Left lung (tissue), 10 donors: Measurements from ENCODE around the gene GLI3. TPM values are rescaled to one million over a fixed set of nuclear protein-coding genes. Genes with fewer than 3 reads are reported as not detected.

Source experiments
- ATAC-seq: fragments of 200-7000 bp; cut with Tn5 transposase; one replicate; pipeline ENCODE4 v1.9.1; 2020; ENCODE audit warnings: moderate library complexity
- DNase-seq, 4 donors: peaks; one replicate each; pipeline ENCODE4 v3.0.0-alpha.2; 2013 to 2020
- H3K27ac ChIP-seq, 2 donors: fragments of 200-600 bp; sonication (generic) in 1 of 2; one replicate each; pipeline versions ENCODE4 v1.5.0 to v1.8.0; 2020 to 2021
- H3K27me3 ChIP-seq, 2 donors: fragments of 200-600 bp; sonication (generic) in 1 of 2; one replicate each; pipeline versions ENCODE4 v1.5.0 to v1.8.0; 2020 to 2021
- H3K36me3 ChIP-seq, 2 donors: fragments of 200-600 bp; sonication (generic) in 1 of 2; one replicate each; pipeline versions ENCODE4 v1.5.0 to v1.8.0; 2020 to 2021
- H3K4me1 ChIP-seq, 2 donors: fragments of 200-600 bp; one replicate each; pipeline ENCODE4 v1.8.0; 2021
- H3K4me3 ChIP-seq, 2 donors: fragments of 200-600 bp; sonication (generic) in 1 of 2; one replicate each; pipeline versions ENCODE4 v1.5.0 to v1.8.0; 2020 to 2021; ENCODE audit warnings: mild to moderate bottlenecking in 1 of 2
- H3K9me3 ChIP-seq, 2 donors: fragments of 200-600 bp; sonication (generic) in 1 of 2; one replicate each; pipeline versions ENCODE4 v1.5.0 to v1.8.0; 2020 to 2021
- intact Hi-C, 2 donors: fragments of 100-400 bp; cut with DNase I; formaldehyde crosslinking; loops; one replicate each; pipeline versions ENCODE4 v1.11.2 to v1.14.2; 2022
- polyA plus RNA-seq, 6 donors: library from polyadenylated mRNA; unstranded; fragments of 120-200 nt; gene quantifications; one replicate each; pipeline ENCODE4 v1.2.1, GENCODE V29; 2013; ENCODE audit not compliant: insufficient read length in 6 of 6
- total RNA-seq, 2 donors: library from RNA; stranded (reverse); fragmentation: NEBNext Ultra II Directional; extraction: Animal tissue kit (Norgen Biotek cat#: 25700); gene quantifications; one replicate each; pipeline ENCODE4 v1.2.1, GENCODE V29; 2021
- TF ChIP-seq, protein P1 (sequence below), 2 donors: fragments of 200-600 bp; sonication (generic) in 1 of 2; IDR thresholded peaks; one replicate each; pipeline versions ENCODE4 v1.5.0 to v1.8.0; 2021; ENCODE audit warnings: antibody characterized with exemption in 2 of 2
- donor health status: DM: no; HTN: yes; CAD: no.
- donor health status: DM: no; HTN: no; CAD: no.

The GLI3 gene
- total and polyA plus RNA-seq, 8 donors, result 20.3 to 38.0 (median 31.3) TPM

DNA sequence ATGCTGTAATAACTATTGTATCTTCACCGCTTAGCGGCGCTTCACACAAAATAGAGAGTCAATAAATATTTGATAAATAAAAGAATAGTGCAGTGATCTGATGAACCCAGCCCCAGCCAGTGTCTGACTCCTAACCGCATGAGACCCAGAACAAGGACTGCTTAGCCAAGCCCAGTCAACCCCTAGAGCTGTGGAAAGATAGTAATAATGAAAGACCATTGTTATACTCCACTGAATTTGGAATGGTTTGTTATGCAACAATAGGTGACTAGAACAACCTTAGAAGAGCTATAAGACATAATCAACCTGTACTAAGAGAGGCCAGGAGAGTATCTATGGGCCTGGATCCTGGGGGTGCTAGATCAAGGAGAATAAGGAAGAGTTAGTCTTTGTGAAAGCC lies 303.6 kb downstream of the GLI3 start:
- Histone ChIP-seq H3K9me3 (no peaks in the 10 kb centered on the region), H3K27ac (no peak overlapping the region), H3K4me1 (peaks cover 0 to 2% of the 10 kb centered on the region in 2 donors), H3K4me3 (no peak overlapping the region), H3K36me3 (no peaks in the 10 kb centered on the region), H3K27me3 (no peaks in the 10 kb centered on the region)
- intact Hi-C loops, result no loop called here
- DNase-seq (no peak), ATAC-seq (no peak)
- TF ChIP-seq, protein P1, sequence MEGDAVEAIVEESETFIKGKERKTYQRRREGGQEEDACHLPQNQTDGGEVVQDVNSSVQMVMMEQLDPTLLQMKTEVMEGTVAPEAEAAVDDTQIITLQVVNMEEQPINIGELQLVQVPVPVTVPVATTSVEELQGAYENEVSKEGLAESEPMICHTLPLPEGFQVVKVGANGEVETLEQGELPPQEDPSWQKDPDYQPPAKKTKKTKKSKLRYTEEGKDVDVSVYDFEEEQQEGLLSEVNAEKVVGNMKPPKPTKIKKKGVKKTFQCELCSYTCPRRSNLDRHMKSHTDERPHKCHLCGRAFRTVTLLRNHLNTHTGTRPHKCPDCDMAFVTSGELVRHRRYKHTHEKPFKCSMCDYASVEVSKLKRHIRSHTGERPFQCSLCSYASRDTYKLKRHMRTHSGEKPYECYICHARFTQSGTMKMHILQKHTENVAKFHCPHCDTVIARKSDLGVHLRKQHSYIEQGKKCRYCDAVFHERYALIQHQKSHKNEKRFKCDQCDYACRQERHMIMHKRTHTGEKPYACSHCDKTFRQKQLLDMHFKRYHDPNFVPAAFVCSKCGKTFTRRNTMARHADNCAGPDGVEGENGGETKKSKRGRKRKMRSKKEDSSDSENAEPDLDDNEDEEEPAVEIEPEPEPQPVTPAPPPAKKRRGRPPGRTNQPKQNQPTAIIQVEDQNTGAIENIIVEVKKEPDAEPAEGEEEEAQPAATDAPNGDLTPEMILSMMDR (IDR thresholded peaks at IDR 0.05), result no peak

DNA sequence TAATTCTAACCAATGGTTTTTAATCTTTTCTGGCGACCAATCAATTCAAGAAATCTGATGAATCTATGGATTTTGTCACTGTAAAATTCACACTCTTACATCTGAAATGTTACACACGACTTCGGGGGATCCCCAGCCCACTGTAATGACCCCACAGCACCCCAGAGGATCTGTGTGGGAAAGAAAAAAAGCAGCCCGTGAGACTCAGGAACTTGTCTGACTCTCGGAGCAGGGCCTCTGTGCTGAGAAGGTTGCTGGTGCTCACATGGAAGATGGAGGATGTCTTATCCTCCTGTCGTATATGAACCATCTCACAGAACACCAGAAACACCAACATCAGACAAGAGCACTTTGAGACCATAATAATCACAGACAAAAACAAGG lies 305.8 kb downstream of the GLI3 start:
- DNase-seq (no peak), ATAC-seq (no peak)
- intact Hi-C loops, result no loop called here
- no peaks in the 10 kb centered on the region for H3K9me3 ChIP-seq
- H3K36me3 ChIP-seq, result no peaks in the 10 kb centered on the region
- TF ChIP-seq, protein P1 (IDR thresholded peaks at IDR 0.05), result no peak
- no peaks in the 10 kb centered on the region for H3K27me3 ChIP-seq
- H3K27ac ChIP-seq, result no peak overlapping the region
- H3K4me3 ChIP-seq, result no peak overlapping the region
- peaks cover 0 to 2% of the 10 kb centered on the region in 2 donors for H3K4me1 ChIP-seq

DNA sequence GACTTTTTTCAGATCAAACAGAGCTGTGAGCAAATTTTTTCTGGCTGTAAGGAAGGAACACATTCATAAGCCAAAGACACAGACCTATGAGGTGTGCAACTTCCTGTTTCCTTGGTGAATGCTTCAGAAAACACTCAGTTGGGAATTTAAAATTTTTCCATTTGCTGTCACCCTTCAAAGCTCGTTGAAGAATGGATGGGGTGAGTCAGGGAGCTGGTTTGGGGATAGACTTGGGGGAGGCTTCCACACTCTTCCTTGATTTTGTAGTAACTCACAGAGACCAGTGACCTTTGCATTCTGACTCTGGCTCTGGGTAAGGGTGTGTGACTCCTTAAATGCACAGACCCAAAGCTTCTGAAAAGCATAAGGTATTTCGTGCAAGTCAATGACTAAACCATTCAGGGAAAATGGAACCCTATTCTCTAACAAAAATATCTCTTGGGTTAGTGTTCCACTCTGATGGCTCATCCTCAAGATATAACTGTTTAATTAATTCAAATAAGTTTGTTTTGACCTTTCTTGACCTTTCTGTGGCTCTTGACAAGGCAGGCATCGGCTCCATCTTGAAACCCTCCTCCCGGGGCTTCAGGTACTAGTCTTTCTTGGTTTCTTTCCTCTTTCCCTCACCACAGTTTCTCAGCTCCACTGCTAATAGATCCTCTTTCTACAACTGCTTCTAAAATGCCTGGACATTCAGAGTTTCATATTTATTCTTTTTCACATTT lies 306.3 kb downstream of the GLI3 start:
- TF ChIP-seq, protein P1 (IDR thresholded peaks at IDR 0.05), result no peak
- no peaks in the 10 kb centered on the region for H3K36me3 ChIP-seq
- H3K4me1 ChIP-seq, result peaks cover 0 to 2% of the 10 kb centered on the region in 2 donors
- intact Hi-C loops, result no loop called here
- DNase-seq (no peak), ATAC-seq (no peak)
- no peaks in the 10 kb centered on the region for H3K27me3 ChIP-seq
- H3K27ac ChIP-seq, result no peak overlapping the region
- H3K9me3 ChIP-seq, result no peaks in the 10 kb centered on the region
- no peak overlapping the region for H3K4me3 ChIP-seq

DNA sequence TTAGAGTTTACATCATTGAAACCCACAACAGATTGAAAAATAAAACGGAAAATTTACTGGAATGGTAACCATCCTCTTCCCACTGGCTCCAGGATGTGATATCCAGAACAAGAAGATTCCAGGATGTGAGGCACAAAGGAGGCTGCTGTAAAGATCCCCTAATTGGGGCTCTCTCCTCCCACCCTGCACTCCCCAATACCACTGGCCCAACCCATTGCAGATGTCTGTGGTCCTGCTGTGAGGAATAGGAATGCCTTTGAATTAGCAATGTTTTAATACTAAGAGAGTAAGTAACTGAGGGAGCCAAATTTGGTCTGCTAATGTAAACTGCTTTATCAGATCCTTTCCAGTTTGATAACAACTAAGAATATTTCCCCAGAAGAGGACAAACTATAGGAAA lies 308.2 kb downstream of the GLI3 start:
- Histone ChIP-seq H3K27ac (no peak overlapping the region), H3K9me3 (no peaks in the 10 kb centered on the region), H3K4me1 (peaks cover 0 to 2% of the 10 kb centered on the region in 2 donors), H3K27me3 (no peaks in the 10 kb centered on the region), H3K36me3 (no peaks in the 10 kb centered on the region), H3K4me3 (no peak overlapping the region)
- DNase-seq (no peak), ATAC-seq (no peak)
- TF ChIP-seq, protein P1 (IDR thresholded peaks at IDR 0.05), result no peak
- intact Hi-C loops, result no loop called here

DNA sequence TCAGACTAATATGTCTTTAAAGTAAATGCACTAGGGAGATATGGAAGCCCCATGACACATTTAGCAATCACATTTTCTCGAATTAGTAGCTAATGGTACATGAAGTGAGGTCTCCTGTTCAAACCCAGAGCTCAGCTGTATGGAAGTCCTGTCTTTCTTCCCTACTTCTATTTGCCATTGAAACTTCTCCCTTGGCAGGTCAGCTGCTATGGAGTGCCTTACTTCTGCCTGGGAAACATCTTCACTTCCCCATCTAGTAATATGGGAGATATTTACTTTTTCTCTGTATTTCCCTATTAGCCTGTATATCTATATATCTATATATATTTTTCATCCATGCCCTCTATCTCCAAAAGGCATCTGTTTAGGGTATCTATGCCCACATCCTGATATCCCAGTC lies 308.8 kb downstream of the GLI3 start:
- Histone ChIP-seq H3K4me1 (peaks cover 0 to 2% of the 10 kb centered on the region in 2 donors), H3K9me3 (no peaks in the 10 kb centered on the region), H3K4me3 (no peak overlapping the region), H3K27ac (no peak overlapping the region), H3K36me3 (no peaks in the 10 kb centered on the region), H3K27me3 (no peaks in the 10 kb centered on the region)
- TF ChIP-seq, protein P1 (IDR thresholded peaks at IDR 0.05), result no peak
- intact Hi-C loops, result no loop called here
- DNase-seq (no peak), ATAC-seq (no peak)
